Skeletal muscle cell (primary cell): ENCODE measurements around the gene ZMYND8.

Source experiments
- DNase-seq: peaks from one replicate; pipeline ENCODE4 v3.0.0-alpha.2; 2010; ENCODE audit warnings: low read depth
- H3K4me3 ChIP-seq: 2 replicates; pipeline ENCODE4 v1.5.1; 2011; ENCODE audit warnings: low read depth, mild to moderate bottlenecking, control low read depth, low read length, moderate library complexity

ZMYND8 gene

DNA sequence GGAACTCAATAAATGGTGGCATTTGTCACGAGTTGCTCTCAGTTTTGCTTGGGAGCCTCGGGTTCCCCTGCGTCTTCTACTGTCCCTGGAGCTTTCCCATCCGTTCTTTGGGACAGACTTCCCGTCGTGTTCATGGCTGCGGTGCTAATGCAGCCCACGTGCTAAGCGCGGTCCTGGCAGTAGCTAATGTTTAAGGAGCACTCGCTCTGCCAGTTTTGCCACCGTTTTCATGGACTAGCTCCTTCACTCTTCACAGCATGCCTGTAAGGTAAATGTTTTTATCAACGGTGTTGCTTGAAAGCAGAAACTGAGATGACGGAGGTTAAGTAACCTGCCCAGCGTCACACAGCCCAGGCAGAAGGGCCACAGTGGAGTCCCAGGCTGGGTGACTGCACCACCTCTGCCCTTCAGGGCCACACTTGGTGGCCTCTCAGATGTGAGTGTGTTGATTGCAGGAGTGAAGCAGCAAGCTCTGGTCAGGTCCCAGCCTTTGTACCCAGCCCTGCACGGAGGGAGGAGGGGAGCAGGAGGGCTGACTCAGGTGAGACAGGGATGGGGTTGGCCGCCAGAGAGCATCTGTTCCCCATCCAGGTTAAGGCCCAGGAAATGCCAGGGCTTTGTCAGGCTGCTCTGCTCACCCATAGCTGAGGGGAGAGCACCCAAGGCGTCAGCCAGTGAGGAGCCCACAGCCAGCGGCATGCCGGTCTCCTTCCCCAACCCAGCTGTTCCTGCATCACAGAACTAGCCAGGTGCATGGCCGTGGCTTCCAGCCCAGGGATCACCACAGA lies 181.8 kb downstream of the ZMYND8 start:
- H3K4me3 ChIP-seq, result no peak overlapping the region
- no peak for DNase-seq

DNA sequence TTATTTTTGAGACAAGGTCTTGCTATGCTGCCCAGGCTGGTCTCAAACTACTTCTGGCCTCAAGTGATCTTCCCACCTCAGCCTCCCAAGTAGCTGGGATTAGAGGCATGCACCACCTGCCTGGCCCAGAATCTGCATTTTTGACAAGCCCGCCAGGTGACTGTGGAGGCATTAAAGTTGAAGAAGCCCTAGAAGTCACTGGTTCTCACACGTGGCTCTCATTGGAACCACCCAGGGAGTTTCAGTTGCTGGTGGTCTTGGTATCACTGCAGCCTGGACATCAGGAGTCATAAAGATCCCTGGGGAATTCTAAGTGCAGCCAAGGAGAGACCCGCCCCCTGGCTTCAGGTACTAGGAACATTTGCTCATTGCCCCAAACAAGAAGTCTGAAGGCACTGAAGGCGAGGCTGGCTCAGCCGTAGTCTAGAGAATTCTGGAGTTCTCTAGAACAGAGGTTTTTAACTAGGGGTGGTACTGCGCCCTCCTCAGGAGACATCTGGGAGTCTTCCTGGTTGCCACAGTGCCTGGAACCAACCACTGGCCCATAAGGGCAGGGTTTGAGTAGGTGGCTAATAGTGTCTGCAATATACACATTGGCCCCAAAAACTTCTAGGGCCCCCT lies 182.8 kb downstream of the ZMYND8 start:
- no peak for DNase-seq
- no peak overlapping the region for H3K4me3 ChIP-seq

DNA sequence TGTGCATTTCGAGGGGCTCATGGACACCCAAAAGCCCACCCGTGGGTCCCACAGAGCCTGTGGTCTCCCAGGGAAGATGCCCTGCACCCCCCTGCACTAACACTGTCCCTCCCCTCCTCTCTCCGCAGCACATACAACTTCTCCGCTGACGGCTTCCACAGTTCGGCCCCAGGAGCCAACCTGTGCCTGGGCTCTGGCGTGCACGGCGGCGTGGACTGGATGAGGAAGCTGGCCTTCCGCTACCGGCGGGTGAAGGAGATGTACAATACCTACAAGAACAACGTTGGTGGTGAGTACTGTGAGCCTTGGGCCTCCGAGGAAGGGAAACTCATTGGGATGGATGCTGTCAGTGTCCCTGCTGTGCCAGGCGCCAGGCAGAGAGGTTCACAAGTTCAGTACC lies 183.9 kb downstream of the ZMYND8 start:
- DNase-seq, result no peak
- no peak overlapping the region for H3K4me3 ChIP-seq

DNA sequence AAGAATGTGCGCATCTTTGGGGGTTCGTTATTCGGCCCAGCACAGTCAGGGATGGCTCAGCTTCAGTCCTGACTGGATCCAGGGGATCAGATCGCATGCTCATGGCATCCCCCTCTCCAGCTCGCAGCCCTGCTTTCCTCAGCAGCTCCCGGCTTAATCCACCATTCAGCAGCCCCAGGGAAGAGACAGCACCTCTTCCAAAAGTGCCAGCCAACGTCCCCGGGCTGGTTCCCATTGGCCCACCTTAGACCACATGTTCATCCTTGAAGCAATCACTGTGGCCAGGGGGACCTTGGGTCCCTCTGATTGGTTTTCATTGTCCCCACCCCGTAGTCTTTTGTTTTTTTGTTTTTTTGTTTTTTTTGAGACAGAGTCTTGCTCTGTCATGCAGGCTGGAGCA lies 188.7 kb downstream of the ZMYND8 start:
- no peak for DNase-seq
- no peak overlapping the region for H3K4me3 ChIP-seq

DNA sequence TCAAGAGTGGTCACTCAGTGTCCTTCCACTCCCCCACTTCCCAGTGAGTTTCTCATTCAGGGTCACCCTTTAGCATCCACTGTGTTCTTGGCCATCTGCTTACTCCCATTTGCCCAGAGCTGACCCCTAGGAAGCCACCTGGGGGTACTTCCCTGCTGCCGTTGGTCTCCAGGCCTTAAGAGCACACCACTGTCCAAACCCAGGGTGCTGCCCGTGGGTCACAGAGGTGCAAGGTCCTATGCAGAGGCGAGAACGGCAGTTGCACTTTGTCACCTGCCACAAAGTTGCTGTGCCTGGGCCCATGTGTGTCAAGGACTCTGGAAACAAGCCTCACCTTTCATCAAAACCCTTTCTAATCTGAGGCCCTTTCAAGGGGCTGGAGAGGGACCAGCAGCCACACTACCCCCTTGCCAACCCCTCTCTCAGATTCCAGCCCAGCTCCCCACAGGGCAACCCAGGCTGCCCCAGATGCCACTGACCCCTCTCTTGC lies 191.1 kb downstream of the ZMYND8 start:
- no peak for DNase-seq
- no peak overlapping the region for H3K4me3 ChIP-seq

DNA sequence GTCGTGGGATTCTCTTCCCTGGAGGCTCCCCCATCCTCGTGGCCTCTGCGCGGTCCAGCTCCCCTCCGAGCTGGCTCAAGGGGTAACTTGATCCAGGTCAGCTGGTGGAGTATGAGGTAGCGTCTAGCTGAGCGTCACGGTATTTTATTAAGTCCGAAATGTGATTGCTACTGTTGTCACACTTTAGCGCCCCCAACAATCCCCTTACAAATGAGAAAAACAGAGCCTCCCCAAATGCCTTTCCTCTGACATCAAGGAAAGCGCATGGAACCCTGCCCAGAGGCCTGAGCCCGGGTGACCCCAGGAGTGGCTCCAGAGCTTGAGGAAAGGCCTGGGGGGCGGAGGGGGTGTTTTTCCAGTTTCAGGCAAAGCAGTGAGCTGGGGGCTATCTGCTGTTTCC lies 192.4 kb downstream of the ZMYND8 start:
- no peak overlapping the region for H3K4me3 ChIP-seq
- no peak for DNase-seq

DNA sequence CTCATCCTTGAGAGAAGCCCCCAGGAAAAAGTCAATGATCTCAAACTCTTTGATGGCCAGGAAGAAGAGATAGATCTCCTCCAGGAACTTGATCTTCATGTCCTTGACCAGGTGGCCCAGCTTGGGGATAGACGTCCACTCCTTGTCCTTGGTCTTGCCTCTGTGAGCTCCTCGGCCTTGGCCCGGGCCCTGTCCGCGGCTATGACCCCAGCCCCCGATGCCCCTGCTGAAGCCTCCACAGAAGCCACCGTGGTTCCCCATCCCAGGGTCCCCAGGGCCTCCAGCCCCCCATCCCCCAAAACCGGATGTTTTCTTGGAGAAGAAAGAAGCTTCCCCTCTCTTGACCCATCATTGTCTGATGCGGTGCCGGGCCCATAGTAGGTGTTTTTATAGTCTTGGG lies 195.1 kb downstream of the ZMYND8 start:
- no peak for DNase-seq
- no peak overlapping the region for H3K4me3 ChIP-seq

DNA sequence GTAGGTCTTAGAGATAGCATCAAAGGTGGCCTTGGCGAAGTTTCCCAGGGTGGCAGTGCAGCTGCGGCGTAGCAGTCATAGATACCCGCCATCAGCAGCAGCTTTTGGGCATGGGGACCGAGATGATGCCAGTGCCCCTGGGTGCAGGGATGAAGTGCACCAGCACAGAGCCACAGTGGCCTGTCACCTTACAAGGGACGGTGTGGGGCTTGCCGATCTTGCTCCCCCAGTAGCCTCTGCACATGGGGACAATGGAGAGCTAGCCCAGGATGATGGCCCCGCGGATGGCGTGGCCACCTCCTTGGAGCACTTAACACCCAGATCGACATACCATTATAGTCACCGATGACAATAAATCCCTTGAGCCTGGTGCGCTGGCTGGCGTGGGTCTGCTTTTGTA lies 195.5 kb downstream of the ZMYND8 start:
- DNase-seq, result no peak
- no peak overlapping the region for H3K4me3 ChIP-seq

DNA sequence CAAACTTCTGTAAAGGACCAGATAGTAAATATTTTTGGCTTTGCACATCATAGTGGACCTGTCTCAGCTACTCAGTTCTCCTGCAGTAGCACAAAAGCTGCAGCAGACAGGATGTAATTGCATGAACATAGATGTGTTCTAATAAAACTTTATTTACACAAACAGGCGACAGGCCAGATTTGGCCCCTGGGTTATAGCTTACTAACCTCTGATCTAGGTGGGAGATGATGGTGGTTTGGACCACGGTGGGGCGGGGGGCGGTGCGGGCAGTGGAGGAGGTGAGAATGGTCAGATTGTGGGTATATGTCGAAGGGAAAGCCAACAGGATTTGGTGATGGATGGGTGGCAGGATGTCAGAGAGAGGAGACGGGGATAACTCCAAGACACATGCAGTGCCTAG lies 196.3 kb downstream of the ZMYND8 start:
- no peak for DNase-seq
- H3K4me3 ChIP-seq, result no peak overlapping the region
